ENCODE data around the gene CA10. TPM values are rescaled to one million over a fixed set of nuclear protein-coding genes. Genes with fewer than 3 reads are reported as not detected.

The CA10 gene
- total RNA-seq, 4 donors from 2014 or later = 0.96 to 4.1 (median 1.1) TPM; not detected in 1

GRCh38 chr17:51608251-51608933, 550.1 kb downstream of the CA10 start:
- Histone ChIP-seq H3K36me3 (no peaks in the 10 kb centered on the region), H3K27me3 (no peaks in the 10 kb centered on the region), H3K27ac (no peak overlapping the region), H3K4me1 (no peaks in the 10 kb centered on the region), H3K9me3 (no peaks in the 10 kb centered on the region), H3K4me3 (no peak overlapping the region)
- in situ Hi-C loops (cut with MboI; ENCODE audit: low pct_ligation_motif_present in 1 of 4, low pct_unique_long_range_greater_than_20kb in 1 of 4, low sequenced_read_pairs in 3 of 4) = no loop called here
- intact Hi-C loops (cut with DNase I; ENCODE audit: low total_unique reads) = no loop called here
- no peak for DNase-seq
- 72 to 77% methylated on average over 8 to 9 of the region's 9 CpGs for WGBS, 2 donors (ENCODE audit: low coverage in 1 of 2)
- TF ChIP-seq POLR2AphosphoS5 (IDR thresholded peaks at IDR 0.05) (no peak), POLR2A (IDR thresholded peaks at IDR 0.05) (no peak), CTCF (IDR thresholded peaks at IDR 0.05) (no peak), EP300 (IDR thresholded peaks at IDR 0.05; ENCODE audit: low read depth) (no peak)

- Histone ChIP-seq H3K9me3 (no peaks in the 10 kb centered on the region), H3K27ac (no peak overlapping the region), H3K4me3 (no peak overlapping the region), H3K36me3 (no peaks in the 10 kb centered on the region), H3K27me3 (no peaks in the 10 kb centered on the region), H3K4me1 (no peaks in the 10 kb centered on the region)
- in situ Hi-C loops (cut with MboI; ENCODE audit: low pct_ligation_motif_present in 1 of 4, low pct_unique_long_range_greater_than_20kb in 1 of 4, low sequenced_read_pairs in 3 of 4) (no loop called here), intact Hi-C loops (cut with DNase I; ENCODE audit: low total_unique reads) (no loop called here)
- TF ChIP-seq POLR2AphosphoS5 (IDR thresholded peaks at IDR 0.05) (no peak), POLR2A (IDR thresholded peaks at IDR 0.05) (no peak), CTCF (IDR thresholded peaks at IDR 0.05) (no peak), EP300 (IDR thresholded peaks at IDR 0.05; ENCODE audit: low read depth) (no peak)
- DNase-seq = no peak
- WGBS, 2 donors (ENCODE audit: low coverage in 1 of 2) = 41 to 49% methylated on average over 2 of the region's 2 CpGs
Measured at GRCh38 chr17:51607512-51607911, 551.0 kb downstream of the CA10 start.

- WGBS, 2 donors (ENCODE audit: low coverage in 1 of 2) = 7 to 31% methylated on average over 2 of the region's 2 CpGs
- Histone ChIP-seq H3K4me1 (no peaks in the 10 kb centered on the region), H3K4me3 (no peak overlapping the region), H3K9me3 (no peaks in the 10 kb centered on the region), H3K27ac (no peak overlapping the region), H3K36me3 (no peaks in the 10 kb centered on the region), H3K27me3 (no peaks in the 10 kb centered on the region)
- in situ Hi-C loops (cut with MboI; ENCODE audit: low pct_ligation_motif_present in 1 of 4, low pct_unique_long_range_greater_than_20kb in 1 of 4, low sequenced_read_pairs in 3 of 4) = no loop called here
- DNase-seq = no peak
- intact Hi-C loops (cut with DNase I; ENCODE audit: low total_unique reads) = no loop called here
- no peak for TF ChIP-seq EP300 (IDR thresholded peaks at IDR 0.05; ENCODE audit: low read depth)
- no peak for TF ChIP-seq POLR2A (IDR thresholded peaks at IDR 0.05)
- no peak for TF ChIP-seq CTCF (IDR thresholded peaks at IDR 0.05)
- no peak for TF ChIP-seq POLR2AphosphoS5 (IDR thresholded peaks at IDR 0.05)
Measured at GRCh38 chr17:51604299-51605020, 554.1 kb downstream of the CA10 start.

GRCh38 chr17:51601622-51602261, 556.8 kb downstream of the CA10 start:
- no peak for DNase-seq
- in situ Hi-C loops (cut with MboI; ENCODE audit: low pct_ligation_motif_present in 1 of 4, low pct_unique_long_range_greater_than_20kb in 1 of 4, low sequenced_read_pairs in 3 of 4) (no loop called here), intact Hi-C loops (cut with DNase I; ENCODE audit: low total_unique reads) (no loop called here)
- no peaks in the 10 kb centered on the region for H3K4me1 ChIP-seq
- 34 to 63% methylated on average over 5 to 6 of the region's 6 CpGs for WGBS, 2 donors (ENCODE audit: low coverage in 1 of 2)
- no peak overlapping the region for H3K27ac ChIP-seq
- H3K36me3 ChIP-seq = no peaks in the 10 kb centered on the region
- no peak overlapping the region for H3K4me3 ChIP-seq
- H3K27me3 ChIP-seq = no peaks in the 10 kb centered on the region
- no peaks in the 10 kb centered on the region for H3K9me3 ChIP-seq
- TF ChIP-seq CTCF (IDR thresholded peaks at IDR 0.05) (no peak), POLR2A (IDR thresholded peaks at IDR 0.05) (no peak), EP300 (IDR thresholded peaks at IDR 0.05; ENCODE audit: low read depth) (no peak), POLR2AphosphoS5 (IDR thresholded peaks at IDR 0.05) (no peak)

All from transverse colon (tissue), 4 donors.